HUES64 (cell line): ENCODE results near the gene PDE6H.

Experiments used
- H3K27ac ChIP-seq: 2 replicates; pipeline ENCODE4 v1.7.0; 2013; ENCODE audit warnings: low read depth, low read length, inconsistent platforms
- H3K27me3 ChIP-seq: 2 replicates; pipeline ENCODE4 v1.6.1; 2013; ENCODE audit warnings: mild to moderate bottlenecking, low read length; ENCODE audit not compliant: insufficient read depth
- H3K36me3 ChIP-seq: 2 replicates; pipeline ENCODE4 v1.6.1; 2013; ENCODE audit warnings: mild to moderate bottlenecking, low read length; ENCODE audit not compliant: insufficient read depth
- H3K4me1 ChIP-seq: 2 replicates; pipeline ENCODE4 v1.6.1; 2013; ENCODE audit warnings: mild to moderate bottlenecking, low read length, moderate library complexity; ENCODE audit not compliant: insufficient read depth
- H3K4me3 ChIP-seq: 2 replicates; pipeline ENCODE4 v1.5.1; 2013; ENCODE audit warnings: mild to moderate bottlenecking, low read length, moderate library complexity
- H3K9ac ChIP-seq: 2 replicates; pipeline ENCODE4 v1.6.1; 2013; ENCODE audit warnings: mild to moderate bottlenecking, low read depth, low read length
- H3K9me3 ChIP-seq: 2 replicates; pipeline ENCODE4 v1.6.1; 2013; ENCODE audit warnings: low read depth, low read length; ENCODE audit not compliant: insufficient read depth
- whole genome bisulfite sequencing: fragments of 150-250, 120-280 bp; methylation state at CpG from one replicate; pipeline ENCODE4 v1.1.7; 2013; ENCODE audit warnings: missing lambda C conversion rate; 5-methylcytosine and 5-hydroxymethylcytosine counted together

The PDE6H gene

DNA sequence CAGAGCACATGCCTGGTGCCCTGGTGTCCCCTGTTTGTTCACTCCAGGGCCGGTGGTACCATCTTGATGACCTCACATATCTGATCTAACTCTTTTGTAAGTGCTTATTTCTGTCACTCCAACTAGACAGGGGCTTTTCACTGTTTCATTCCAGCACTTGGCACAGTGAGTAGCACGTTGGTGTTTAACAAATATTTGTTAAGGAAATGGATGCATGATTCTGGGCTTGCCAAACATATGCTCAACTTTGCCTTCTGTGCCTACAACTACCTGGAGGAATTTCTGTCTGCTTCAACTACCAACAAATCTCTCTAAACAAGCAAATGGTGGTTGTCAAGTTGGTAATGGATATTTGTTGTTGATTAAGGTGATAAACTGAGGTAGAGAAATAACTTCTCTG lies 31.6 kb downstream of the PDE6H start:
- H3K4me1 ChIP-seq, result peaks cover 8% of the 10 kb centered on the region
- no peak overlapping the region for H3K9ac ChIP-seq
- no peak overlapping the region for H3K4me3 ChIP-seq
- H3K27ac ChIP-seq, result no peak overlapping the region
- H3K9me3 ChIP-seq, result no peaks in the 10 kb centered on the region
- no peaks in the 10 kb centered on the region for H3K36me3 ChIP-seq
- no peaks in the 10 kb centered on the region for H3K27me3 ChIP-seq
- 89% methylated on average over 2 of the region's 2 CpGs for WGBS

DNA sequence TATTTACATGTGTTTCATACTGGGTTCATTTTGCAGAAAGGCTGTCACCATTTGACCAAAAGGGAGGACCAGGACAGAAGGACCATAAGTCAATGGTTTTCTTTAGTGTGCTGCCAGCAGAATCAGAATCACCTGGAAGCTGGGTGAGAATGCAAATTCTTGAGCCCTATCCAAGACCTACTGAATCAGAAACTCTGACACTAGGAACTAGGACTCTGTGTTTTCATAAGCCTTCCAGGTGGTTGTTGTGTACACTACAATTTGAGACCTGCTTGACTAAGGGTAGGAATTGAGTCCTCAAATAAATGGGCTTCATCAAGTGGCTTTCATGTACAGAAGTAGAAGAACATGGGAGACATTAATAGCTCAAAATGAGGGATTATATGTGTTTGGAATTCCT lies 32.2 kb downstream of the PDE6H start:
- Histone ChIP-seq H3K36me3 (no peaks in the 10 kb centered on the region), H3K9ac (no peak overlapping the region), H3K27me3 (no peaks in the 10 kb centered on the region), H3K4me1 (peaks cover 8% of the 10 kb centered on the region), H3K27ac (no peak overlapping the region), H3K9me3 (no peaks in the 10 kb centered on the region), H3K4me3 (no peak overlapping the region)

DNA sequence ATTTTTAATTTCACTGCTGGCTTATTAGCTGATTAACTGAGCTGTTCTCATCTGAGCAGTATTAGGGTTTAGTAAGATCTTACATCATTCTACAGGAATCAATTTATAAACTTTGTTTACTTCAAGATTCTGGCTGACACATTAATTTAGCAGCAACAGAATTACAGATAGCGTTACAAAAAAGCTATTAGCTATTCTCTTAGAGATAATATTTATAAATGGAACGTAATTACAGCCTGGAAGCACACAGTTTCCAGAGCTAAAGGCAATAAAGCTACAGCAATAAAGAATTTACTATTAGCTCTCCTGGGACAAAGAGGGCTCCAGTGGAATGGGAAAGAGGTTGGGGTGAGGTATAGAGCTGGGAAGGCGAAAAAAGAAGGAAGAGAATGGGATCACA lies 34.7 kb downstream of the PDE6H start:
- Histone ChIP-seq H3K27ac (no peak overlapping the region), H3K9me3 (no peaks in the 10 kb centered on the region), H3K9ac (no peak overlapping the region), H3K36me3 (no peaks in the 10 kb centered on the region), H3K4me1 (no peaks in the 10 kb centered on the region), H3K4me3 (no peak overlapping the region), H3K27me3 (no peaks in the 10 kb centered on the region)
- WGBS, result 95% methylated on average over 3 of the region's 3 CpGs

DNA sequence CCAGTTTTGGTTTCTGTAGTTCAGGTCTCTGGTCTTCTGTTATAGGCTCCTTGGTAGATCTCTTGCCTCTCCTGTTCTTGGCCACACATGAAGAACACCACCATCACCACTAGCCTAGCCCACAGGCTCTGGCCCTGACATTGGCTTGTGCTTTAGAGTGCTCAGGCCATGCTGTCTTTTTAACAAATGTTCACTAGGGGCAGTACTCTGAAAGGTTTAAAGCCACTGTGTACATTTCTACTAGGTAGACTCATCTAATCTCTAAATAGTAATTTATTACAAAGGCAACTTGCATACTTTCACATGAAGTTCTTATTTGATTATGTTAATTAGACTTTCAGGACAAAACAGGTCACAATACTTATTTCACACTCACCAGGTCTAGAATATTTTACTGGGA lies 38.3 kb downstream of the PDE6H start:
- Histone ChIP-seq H3K9me3 (no peaks in the 10 kb centered on the region), H3K27ac (no peak overlapping the region), H3K9ac (no peak overlapping the region), H3K4me1 (no peaks in the 10 kb centered on the region), H3K27me3 (no peaks in the 10 kb centered on the region), H3K36me3 (no peaks in the 10 kb centered on the region), H3K4me3 (no peak overlapping the region)

DNA sequence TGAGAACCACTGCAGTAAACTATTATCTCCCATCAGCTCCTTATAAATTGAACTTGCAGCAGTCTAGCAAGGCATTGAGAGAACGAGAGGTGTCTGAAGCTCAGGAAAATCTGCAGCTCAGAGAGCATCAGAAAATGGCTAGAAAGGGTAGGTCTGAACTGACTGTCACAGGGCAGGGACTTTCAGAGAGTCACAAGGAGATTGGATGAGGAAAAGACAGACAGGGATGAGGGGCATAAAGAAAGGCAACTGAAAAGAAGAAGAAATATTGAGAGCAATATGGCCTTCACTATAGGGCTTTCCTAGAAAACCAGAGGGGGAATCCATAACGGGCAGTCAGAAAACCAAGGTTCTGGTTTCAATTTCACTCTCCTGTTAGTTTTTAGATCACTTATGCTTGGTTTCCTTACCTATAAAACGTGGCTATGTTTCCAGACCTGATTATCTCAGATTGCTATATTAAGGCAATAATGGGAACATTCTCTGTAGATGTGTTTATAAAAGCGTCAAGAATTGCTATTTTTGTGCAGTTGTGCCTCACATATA lies 40.9 kb downstream of the PDE6H start:
- Histone ChIP-seq H3K36me3 (no peaks in the 10 kb centered on the region), H3K4me3 (no peak overlapping the region), H3K9me3 (no peaks in the 10 kb centered on the region), H3K27ac (no peak overlapping the region), H3K9ac (no peak overlapping the region), H3K4me1 (peaks cover 4% of the 10 kb centered on the region; the same call in 1 of the 2 replicates), H3K27me3 (no peaks in the 10 kb centered on the region)
- whole genome bisulfite sequencing, result 93% methylated on average over 4 of the region's 4 CpGs

DNA sequence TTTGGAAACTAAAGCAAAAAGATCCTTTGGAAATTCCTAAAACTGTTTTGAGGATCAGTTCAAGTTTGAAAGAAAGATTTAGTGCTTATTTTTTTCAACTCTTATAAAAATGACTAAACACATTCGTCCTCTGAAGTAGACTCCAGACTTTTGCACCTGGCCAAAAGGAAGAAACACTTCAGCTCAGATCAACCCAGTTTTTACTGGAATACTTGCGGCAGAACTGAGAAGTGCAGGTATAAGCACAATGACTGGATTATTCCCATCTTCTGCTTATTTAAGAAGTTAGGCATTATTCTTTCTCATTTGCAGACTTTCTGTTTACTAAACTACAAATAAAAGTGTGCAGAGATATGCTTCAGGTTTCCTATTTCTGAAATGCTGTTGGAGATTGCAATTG lies 41.9 kb downstream of the PDE6H start:
- WGBS, result 89% methylated on average over 2 of the region's 2 CpGs
- Histone ChIP-seq H3K27me3 (no peaks in the 10 kb centered on the region), H3K4me3 (no peak overlapping the region), H3K36me3 (no peaks in the 10 kb centered on the region), H3K9ac (no peak overlapping the region), H3K4me1 (peaks cover 4% of the 10 kb centered on the region; the same call in 1 of the 2 replicates), H3K27ac (no peak overlapping the region), H3K9me3 (no peaks in the 10 kb centered on the region)

DNA sequence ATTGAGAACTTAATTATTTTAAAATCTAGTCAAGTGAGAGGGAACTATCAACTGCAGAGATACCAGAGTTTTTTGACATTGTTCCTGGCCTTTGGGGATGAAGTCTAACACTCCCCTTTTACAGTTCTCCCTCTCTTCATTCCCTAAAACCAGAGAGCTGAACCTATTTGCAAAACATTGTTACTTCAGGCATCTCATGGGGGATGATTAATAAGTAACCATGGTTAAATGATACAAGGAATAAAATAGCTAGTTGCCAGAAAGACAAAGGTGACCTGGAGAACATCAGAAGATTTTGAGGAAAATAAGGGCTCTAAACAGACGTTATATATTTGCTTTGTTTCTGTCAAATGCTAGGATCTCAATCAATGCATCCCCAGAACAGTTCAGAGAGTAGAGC lies 42.3 kb downstream of the PDE6H start:
- Histone ChIP-seq H3K9me3 (no peaks in the 10 kb centered on the region), H3K4me1 (peaks cover 4% of the 10 kb centered on the region; the same call in 1 of the 2 replicates), H3K36me3 (no peaks in the 10 kb centered on the region), H3K4me3 (no peak overlapping the region), H3K9ac (no peak overlapping the region), H3K27me3 (no peaks in the 10 kb centered on the region), H3K27ac (no peak overlapping the region)
- WGBS, result 88% methylated on average over 1 of the region's 1 CpG

DNA sequence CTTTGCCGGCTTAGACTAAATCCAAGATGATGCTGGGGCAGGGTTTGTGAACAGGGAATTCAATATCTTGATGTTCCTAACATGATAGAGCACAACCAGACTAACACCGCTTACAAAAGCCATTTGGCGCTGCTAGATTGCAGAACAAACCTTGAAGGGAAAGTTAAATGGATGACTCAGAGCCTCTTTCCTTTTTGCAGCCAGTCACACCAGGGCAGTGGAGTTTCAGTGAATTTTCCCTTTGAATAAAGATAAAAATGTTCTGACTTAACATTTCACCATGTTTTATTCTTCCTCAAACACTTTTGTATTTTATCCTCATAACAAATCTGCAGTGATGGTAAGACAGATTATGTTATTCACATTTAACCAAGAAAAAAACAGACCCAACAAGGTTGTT lies 47.3 kb downstream of the PDE6H start:
- Histone ChIP-seq H3K4me1 (peaks cover 4% of the 10 kb centered on the region; the same call in 1 of the 2 replicates), H3K27me3 (no peaks in the 10 kb centered on the region)
- 88% methylated on average over 3 of the region's 3 CpGs for WGBS

More for the DNA sequence above, 47.3 kb downstream of the PDE6H start:
- Histone ChIP-seq H3K27ac (no peak overlapping the region), H3K9me3 (peaks cover 4% of the 10 kb centered on the region; the same call in 1 of the 2 replicates), H3K9ac (no peak overlapping the region), H3K36me3 (no peaks in the 10 kb centered on the region), H3K4me3 (no peak overlapping the region)
